A549 (cell line): ENCODE data around the gene SRGAP3. TPM values are rescaled to one million over a fixed set of nuclear protein-coding genes. Genes with fewer than 3 reads are reported as not detected.

Source experiments
- ATAC-seq, 2 experiments: fragments of 200-7000 bp in 1 of 2; fragments of >200 bp in 1 of 2; cut with Nextera tagmentation in 1 of 2; cut with Tn5 transposase in 1 of 2; 3 replicates each; pipeline versions ENCODE4 v1.8.0 to v1.9.1; 2018 to 2020; ENCODE audit warnings: mild to moderate bottlenecking in 1 of 2, moderate library complexity in 1 of 2
- CTCF ChIA-PET: fragments of 300-600 bp; sonication (Branson Sonifier 250); formaldehyde crosslinking; extraction: SDS; loops from one replicate; lab custom pipeline; 2021; ENCODE audit warnings: antibody characterized with exemption, inconsistent platforms; lab: Yijun Ruan, JAX
- POLR2A ChIA-PET: fragments of 350-600 bp; formaldehyde crosslinking; extraction: SDS; loops from one replicate; lab custom pipeline; 2021; ENCODE audit warnings: antibody characterized with exemption, inconsistent platforms; lab: Yijun Ruan, JAX
- DNase-seq, 2 experiments: peaks; one replicate each; pipeline versions ENCODE4 v3.0.0 to v3.0.0-alpha.2; 2011 to 2016; ENCODE audit warnings: low read depth in 1 of 2, low spot score in 1 of 2
- FAIRE-seq: peaks from 2 replicates; lab custom pipeline; 2011; peaks lifted over from hg19 to GRCh38; lab: Jason Lieb, UNC
- H3K27ac ChIP-seq, 2 experiments: fragments of >200 bp; sonication (Bioruptor Twin); formaldehyde crosslinking; 3 replicates each; pipeline ENCODE4 v1.5.1; 2016 to 2017
- H3K4me1 ChIP-seq: fragments of >200 bp; sonication (Bioruptor Twin); formaldehyde crosslinking; 3 replicates; pipeline ENCODE4 v1.6.1; 2016
- H3K4me2 ChIP-seq: fragments of >200 bp; sonication (Bioruptor Twin); formaldehyde crosslinking; 3 replicates; pipeline ENCODE4 v1.6.1; 2016
- H3K4me3 ChIP-seq: fragments of >200 bp; sonication (Bioruptor Twin); formaldehyde crosslinking; 3 replicates; pipeline ENCODE4 v1.5.1; 2016
- H3K9me3 ChIP-seq: fragments of >200 bp; sonication (Bioruptor Twin); formaldehyde crosslinking; 3 replicates; pipeline ENCODE4 v1.6.1; 2016
- BHLHE40 ChIP-seq: IDR thresholded peaks from 2 replicates; pipeline ENCODE4 v1.6.1; 2012; ENCODE audit warnings: low read depth, low read length, inconsistent platforms
- CBX2 ChIP-seq: fragments of 200-600 bp; sonication (generic); IDR thresholded peaks from 2 replicates; pipeline ENCODE4 v1.6.1; 2016; ENCODE audit warnings: low read depth, mild to moderate bottlenecking, borderline replicate concordance
- CBX8 ChIP-seq: fragments of 200-600 bp; sonication (generic); IDR thresholded peaks from 2 replicates; pipeline ENCODE4 v1.6.1; 2016
- CEBPB ChIP-seq, 2 experiments: fragments of >200 bp in 1 of 2; sonication (Bioruptor Twin) in 1 of 2; formaldehyde crosslinking in 1 of 2; IDR thresholded peaks; 2 replicates each; pipeline ENCODE4 v1.6.1; 2012 to 2016
- CHD4 ChIP-seq: fragments of 200-600 bp; sonication (generic); IDR thresholded peaks from 2 replicates; pipeline ENCODE4 v1.6.1; 2016; ENCODE audit warnings: antibody characterized with exemption, mild to moderate bottlenecking, borderline replicate concordance
- EHF ChIP-seq: fragments of 250-450 bp; sonication (Bioruptor Pico); IDR thresholded peaks from 2 replicates; pipeline ENCODE4 v1.5.0; 2020; ENCODE audit warnings: mild to moderate bottlenecking
- EHMT2 ChIP-seq: fragments of 200-600 bp; sonication (generic); IDR thresholded peaks from 2 replicates; pipeline ENCODE4 v1.6.1; 2016; ENCODE audit warnings: antibody characterized with exemption, low read depth, mild to moderate bottlenecking, moderate library complexity
- GATA3 ChIP-seq: IDR thresholded peaks from 2 replicates; pipeline ENCODE4 v1.6.1; 2012; ENCODE audit warnings: borderline replicate concordance
- HOXA7 ChIP-seq: fragments of 250-450 bp; sonication (Bioruptor Pico); IDR thresholded peaks from 2 replicates; pipeline ENCODE4 v1.5.0; 2020; ENCODE audit warnings: mild to moderate bottlenecking, moderate library complexity
- HOXB13 ChIP-seq: fragments of 250-450 bp; sonication (Bioruptor Pico); IDR thresholded peaks from 2 replicates; pipeline ENCODE4 v1.5.0; 2020; ENCODE audit warnings: low read depth, mild to moderate bottlenecking, moderate library complexity
- JUN ChIP-seq, 2 experiments: fragments of >200 bp; sonication (Bioruptor Twin); formaldehyde crosslinking; IDR thresholded peaks; 2 replicates in 1 of 2; 3 replicates in 1 of 2; pipeline ENCODE4 v1.6.1; 2016 to 2017
- KDM1A ChIP-seq: fragments of 200-600 bp; sonication (generic); IDR thresholded peaks from 2 replicates; pipeline ENCODE4 v1.6.1; 2016; ENCODE audit warnings: low read depth, mild to moderate bottlenecking
- KDM5A ChIP-seq: fragments of 200-600 bp; sonication (generic); IDR thresholded peaks from 2 replicates; pipeline ENCODE4 v1.6.1; 2016; ENCODE audit warnings: antibody characterized with exemption, mild to moderate bottlenecking
- NR3C1 ChIP-seq: fragments of >200 bp; sonication (Bioruptor Twin); formaldehyde crosslinking; IDR thresholded peaks from 3 replicates; pipeline ENCODE4 v1.6.1; 2017
- POLR2A ChIP-seq: IDR thresholded peaks from 2 replicates; pipeline ENCODE4 v1.6.1; 2012; ENCODE audit warnings: mild to moderate bottlenecking, low read length
- RARB ChIP-seq: fragments of 250-450 bp; sonication (Bioruptor Pico); IDR thresholded peaks from 2 replicates; pipeline ENCODE4 v1.8.0; 2021; ENCODE audit warnings: mild to moderate bottlenecking, moderate library complexity
- RCOR1 ChIP-seq: fragments of 150-350 bp; IDR thresholded peaks from 2 replicates; pipeline ENCODE4 v1.6.1; 2014; ENCODE audit warnings: antibody characterized with exemption, low read length, low read depth
- TFCP2L1 ChIP-seq: fragments of 250-450 bp; sonication (Bioruptor Pico); IDR thresholded peaks from 2 replicates; pipeline ENCODE4 v1.5.0; 2021; ENCODE audit warnings: mild to moderate bottlenecking
- ZNF302 ChIP-seq: fragments of 250-450 bp; sonication (Bioruptor Pico); IDR thresholded peaks from 2 replicates; pipeline ENCODE4 v1.9.0; 2021; ENCODE audit warnings: inconsistent platforms, mild to moderate bottlenecking, moderate library complexity
- WGBS: methylation state at CpG from one replicate; pipeline ENCODE4 v1.1.6; 2017; ENCODE audit errors: missing lambda C conversion rate; 5-methylcytosine and 5-hydroxymethylcytosine counted together
- polyA plus RNA-seq, 4 experiments: library from polyadenylated mRNA; depleted of rRNA in 3 of 4; stranded (reverse); fragments of >200 nt; fragmentation: RNase III in 1 of 4; extraction: RNeasy Plus Mini Kit Qiagen cat#74134 plus additional on column Dnase treatment in 1 of 4; gene quantifications; 2 replicates in 3 of 4; 3 replicates in 1 of 4; pipeline ENCODE4 v1.2.3, GENCODE V29; 2011 to 2017
- TF ChIP-seq, protein P1 (sequence below): IDR thresholded peaks from 2 replicates; pipeline ENCODE4 v1.6.1; 2012
- TF ChIP-seq, protein P2 (sequence below): fragments of 250-450 bp; sonication (Bioruptor Pico); IDR thresholded peaks from 2 replicates; pipeline ENCODE4 v1.5.0; 2020; ENCODE audit warnings: low read depth, mild to moderate bottlenecking, moderate library complexity
- TF ChIP-seq, protein P3 (sequence below): fragments of 150-350 bp; IDR thresholded peaks from 2 replicates; pipeline ENCODE4 v1.6.1; 2014; ENCODE audit warnings: low read depth, mild to moderate bottlenecking, low read length

The SRGAP3 gene
- polyA plus RNA-seq, 2 of the 4 experiments (the other 2 are of a cell fraction): 1.6 to 2.5 TPM

DNA sequence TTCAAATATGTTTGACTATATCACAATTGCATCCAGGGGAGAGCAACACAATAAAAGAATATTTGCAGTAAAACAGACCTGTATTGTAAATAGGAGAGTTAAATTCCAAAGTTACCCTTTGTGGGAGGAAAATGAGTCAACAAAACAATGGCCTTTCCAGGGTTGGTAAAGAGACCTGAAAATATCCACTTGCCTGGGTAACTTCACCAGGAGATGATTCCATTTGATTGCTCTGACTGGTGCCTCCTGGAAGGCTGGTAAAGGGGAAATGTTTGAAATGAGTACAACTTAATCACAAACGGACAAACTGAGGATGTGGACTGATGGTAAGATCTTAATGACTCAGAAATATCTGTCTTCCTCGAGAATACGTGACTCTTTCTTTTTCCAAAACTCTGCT, 43.6 kb upstream of the SRGAP3 start:
- Histone ChIP-seq H3K4me2 (no peak overlapping the region), H3K27ac (no peak overlapping the region)
- FAIRE-seq: no peak

DNA sequence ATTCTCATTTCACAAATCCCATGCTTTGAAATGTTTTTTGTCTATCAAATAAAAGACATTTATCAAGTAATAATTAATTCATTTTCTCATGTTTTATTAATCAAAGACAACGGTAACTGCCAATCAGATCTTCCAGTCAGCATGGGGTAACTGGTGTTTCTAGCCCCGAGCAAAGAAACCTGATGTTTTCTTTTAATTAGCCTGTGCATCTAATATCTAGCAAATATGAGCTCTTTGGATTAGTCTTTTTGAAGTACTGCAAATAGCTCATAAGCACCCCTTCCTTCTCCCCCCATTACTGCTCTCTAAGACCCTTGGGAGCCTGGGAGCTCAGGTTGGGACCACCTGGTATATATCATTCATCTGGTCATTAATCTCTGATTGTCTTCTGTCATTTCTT, 43.1 kb upstream of the SRGAP3 start:
- Histone ChIP-seq H3K4me3 (no peak overlapping the region), H3K4me1 (no peaks in the 10 kb centered on the region), H3K9me3 (peaks cover 12% of the 10 kb centered on the region; the same call in 1 of the 3 replicates)
- FAIRE-seq (no peak), ATAC-seq (no peak)
- 17% methylated on average over 2 of the region's 2 CpGs for WGBS
- no peak for TF ChIP-seq EHMT2
- TF ChIP-seq, all 56 proteins: peak for 0
- Histone ChIP-seq H3K4me2 (no peak overlapping the region), H3K27ac (no peak overlapping the region)
- POLR2A ChIA-PET: no interaction called here
- no peak for DNase-seq
- CTCF ChIA-PET: interaction anchor here (0.6 kb wide), 1 partner anchor 187 kb away, joined by 3 read pairs; no protein-coding TSS in a partner anchor

More for the DNA sequence above, 43.6 kb upstream of the SRGAP3 start:
- POLR2A ChIA-PET: no interaction called here
- Histone ChIP-seq H3K9me3 (peaks cover 12% of the 10 kb centered on the region; the same call in 1 of the 3 replicates), H3K4me1 (no peaks in the 10 kb centered on the region), H3K4me3 (no peak overlapping the region)
- WGBS: 28% methylated on average over 3 of the region's 3 CpGs
- no peak for ATAC-seq
- no peak for DNase-seq
- TF ChIP-seq CHD4 (no peak), HOXB13 (CRISPR knock-in tag) (no peak), POLR2A (no peak), CBX2 (no peak), EHF (no peak), TFCP2L1 (CRISPR knock-in tag) (no peak), GATA3 (no peak), JUN (IDR thresholded peaks at IDR 0.05) (no peak), HOXA7 (no peak)
- CTCF ChIA-PET: interaction anchor here (0.6 kb wide), 1 partner anchor 187 kb away, joined by 3 read pairs; no protein-coding TSS in a partner anchor

DNA sequence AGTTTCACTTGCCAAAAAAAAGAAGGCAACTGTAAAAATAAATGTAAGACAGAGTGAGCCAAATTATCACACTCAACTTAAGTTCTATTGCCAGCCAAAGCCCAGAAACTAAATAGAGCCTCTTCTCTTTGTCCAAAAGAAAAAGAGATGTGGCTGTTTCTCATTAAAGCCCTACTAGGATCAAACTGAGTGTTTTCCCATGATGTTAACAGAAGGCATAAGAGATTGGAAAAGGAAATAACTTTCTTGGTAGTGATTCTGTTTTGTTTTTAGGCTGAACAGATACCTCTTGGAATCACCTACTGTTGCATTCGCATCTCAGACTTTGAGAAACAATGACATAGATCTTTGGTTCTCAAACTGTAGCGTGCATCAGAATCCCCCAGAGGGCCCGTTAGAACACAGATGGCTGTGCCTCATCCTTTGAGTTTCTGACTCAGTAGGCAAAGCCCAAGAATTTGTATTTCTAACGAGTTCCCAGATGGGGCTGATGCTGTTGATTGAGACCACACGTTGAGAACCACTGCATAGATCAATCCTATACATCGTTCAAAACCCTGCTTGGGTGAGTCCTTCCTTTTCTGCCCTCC, 42.5 kb upstream of the SRGAP3 start:
- peaks cover 12% of the 10 kb centered on the region; the same call in 1 of the 3 replicates for H3K9me3 ChIP-seq
- 19% methylated on average over 6 of the region's 6 CpGs for WGBS
- ChIA-PET CTCF (no interaction called here), POLR2A (no interaction called here)
- DNase-seq (no peak), ATAC-seq (no peak), FAIRE-seq (no peak)
- no peak overlapping the region for H3K4me2 ChIP-seq
- no peaks in the 10 kb centered on the region for H3K4me1 ChIP-seq
- H3K4me3 ChIP-seq: no peak overlapping the region
- no peak for TF ChIP-seq RCOR1
- TF ChIP-seq, protein P1, sequence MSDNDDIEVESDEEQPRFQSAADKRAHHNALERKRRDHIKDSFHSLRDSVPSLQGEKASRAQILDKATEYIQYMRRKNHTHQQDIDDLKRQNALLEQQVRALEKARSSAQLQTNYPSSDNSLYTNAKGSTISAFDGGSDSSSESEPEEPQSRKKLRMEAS: no peak
- TF ChIP-seq, protein P2, sequence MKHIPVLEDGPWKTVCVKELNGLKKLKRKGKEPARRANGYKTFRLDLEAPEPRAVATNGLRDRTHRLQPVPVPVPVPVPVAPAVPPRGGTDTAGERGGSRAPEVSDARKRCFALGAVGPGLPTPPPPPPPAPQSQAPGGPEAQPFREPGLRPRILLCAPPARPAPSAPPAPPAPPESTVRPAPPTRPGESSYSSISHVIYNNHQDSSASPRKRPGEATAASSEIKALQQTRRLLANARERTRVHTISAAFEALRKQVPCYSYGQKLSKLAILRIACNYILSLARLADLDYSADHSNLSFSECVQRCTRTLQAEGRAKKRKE (CRISPR knock-in tag): no peak
- TF ChIP-seq KDM5A: no peak
- no peak for TF ChIP-seq CBX2
- no peak for TF ChIP-seq ZNF302 (CRISPR knock-in tag)
- TF ChIP-seq CBX8: no peak
- TF ChIP-seq KDM1A: no peak
- TF ChIP-seq NR3C1: no peak
- TF ChIP-seq, protein P3, sequence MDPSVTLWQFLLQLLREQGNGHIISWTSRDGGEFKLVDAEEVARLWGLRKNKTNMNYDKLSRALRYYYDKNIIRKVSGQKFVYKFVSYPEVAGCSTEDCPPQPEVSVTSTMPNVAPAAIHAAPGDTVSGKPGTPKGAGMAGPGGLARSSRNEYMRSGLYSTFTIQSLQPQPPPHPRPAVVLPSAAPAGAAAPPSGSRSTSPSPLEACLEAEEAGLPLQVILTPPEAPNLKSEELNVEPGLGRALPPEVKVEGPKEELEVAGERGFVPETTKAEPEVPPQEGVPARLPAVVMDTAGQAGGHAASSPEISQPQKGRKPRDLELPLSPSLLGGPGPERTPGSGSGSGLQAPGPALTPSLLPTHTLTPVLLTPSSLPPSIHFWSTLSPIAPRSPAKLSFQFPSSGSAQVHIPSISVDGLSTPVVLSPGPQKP: no peak
- TF ChIP-seq BHLHE40: no peak
- no peak for TF ChIP-seq CEBPB (IDR thresholded peaks at IDR 0.05)
- no peak for TF ChIP-seq RARB (CRISPR knock-in tag)
- no peak overlapping the region for H3K27ac ChIP-seq
